Naive thymus-derived CD4-positive, alpha-beta T cell (primary cell): ENCODE measurements around the gene BDKRB2. TPM values are rescaled to one million over a fixed set of nuclear protein-coding genes. Genes with fewer than 3 reads are reported as not detected.

Experiments used
- ATAC-seq: fragments of 150-1000 bp; cut with Tn5 transposase; 2 replicates; pipeline ENCODE4 v1.10.0; 2021; ENCODE audit warnings: mild to moderate bottlenecking, moderate library complexity
- CTCF ChIA-PET: fragments of 350-600 bp; sonication (Branson Sonifier 250); formaldehyde crosslinking; loops from one replicate; lab custom pipeline; 2021; ENCODE audit warnings: antibody characterized with exemption; lab: Charles Lee
- POLR2A ChIA-PET: fragments of 350-600 bp; sonication (Branson Sonifier 250); formaldehyde crosslinking; loops from one replicate; lab custom pipeline; 2021; ENCODE audit warnings: antibody characterized with exemption, inconsistent platforms; lab: Charles Lee
- DNase-seq, 9 donors: peaks; one replicate each; pipeline versions ENCODE4 v3.0.0 to v3.0.0-alpha.2; 2020 to 2022; ENCODE audit warnings: mixed read lengths in 1 of 9
- H3K27ac ChIP-seq: one replicate; pipeline ENCODE4 v1.7.0; 2013; ENCODE audit warnings: mild to moderate bottlenecking, low read depth, low read length, moderate library complexity
- H3K27me3 ChIP-seq, 2 donors: one replicate each; pipeline ENCODE4 v1.7.0; 2013; ENCODE audit warnings: low read length in 2 of 2, mild to moderate bottlenecking in 2 of 2, moderate library complexity in 2 of 2; ENCODE audit not compliant: control insufficient read depth in 2 of 2, insufficient read depth in 2 of 2
- H3K36me3 ChIP-seq, 3 experiments: 1 replicate in 2 of 3; 2 replicates in 1 of 3; pipeline ENCODE4 v1.7.0; 2013; ENCODE audit warnings: low read length in 3 of 3, mild to moderate bottlenecking in 3 of 3, moderate library complexity in 1 of 3; ENCODE audit not compliant: insufficient read depth in 3 of 3, control insufficient read depth in 2 of 3
- H3K4me1 ChIP-seq, 2 donors: one replicate each; pipeline ENCODE4 v1.7.0; 2013; ENCODE audit warnings: low read length in 2 of 2, mild to moderate bottlenecking in 2 of 2, moderate library complexity in 1 of 2; ENCODE audit not compliant: control insufficient read depth in 2 of 2, insufficient read depth in 2 of 2
- H3K4me3 ChIP-seq: 2 replicates; pipeline ENCODE4 v1.7.0; 2013; ENCODE audit warnings: mild to moderate bottlenecking, low read length
- H3K9me3 ChIP-seq, 3 experiments: 1 replicate in 2 of 3; 2 replicates in 1 of 3; pipeline ENCODE4 v1.7.0; 2013; ENCODE audit warnings: low read length in 3 of 3; ENCODE audit not compliant: control insufficient read depth in 2 of 3
- H3K27ac Mint-ChIP-seq, 9 donors: one replicate each; pipeline ENCODE4 v1.8.0; 2020 to 2022; ENCODE audit warnings: mixed read lengths in 9 of 9, mild to moderate bottlenecking in 8 of 9, moderate library complexity in 5 of 9, inconsistent platforms in 2 of 9
- H3K27me3 Mint-ChIP-seq, 5 donors: one replicate each; pipeline ENCODE4 v1.8.0; 2021 to 2022; ENCODE audit warnings: mixed read lengths in 5 of 5, mild to moderate bottlenecking in 1 of 5
- H3K36me3 Mint-ChIP-seq, 5 donors: one replicate each; pipeline ENCODE4 v1.8.0; 2020 to 2022; ENCODE audit warnings: mixed read lengths in 5 of 5, mild to moderate bottlenecking in 3 of 5, inconsistent platforms in 1 of 5
- H3K4me1 Mint-ChIP-seq, 7 donors: one replicate each; pipeline ENCODE4 v1.8.0; 2020 to 2022; ENCODE audit warnings: mixed read lengths in 7 of 7, mild to moderate bottlenecking in 3 of 7, inconsistent platforms in 1 of 7
- H3K4me3 Mint-ChIP-seq, 10 donors: one replicate each; pipeline ENCODE4 v1.8.0; 2020 to 2022; ENCODE audit warnings: mild to moderate bottlenecking in 10 of 10, mixed read lengths in 10 of 10, moderate library complexity in 6 of 10, inconsistent platforms in 2 of 10
- H3K9me3 Mint-ChIP-seq, 11 donors: one replicate each; pipeline ENCODE4 v1.8.0; 2020 to 2022; ENCODE audit warnings: mixed read lengths in 11 of 11, mild to moderate bottlenecking in 4 of 11, inconsistent platforms in 1 of 11, moderate library complexity in 1 of 11
- intact Hi-C, 2 donors: fragments of 100-400 bp; cut with micrococcal nuclease; formaldehyde crosslinking; loops; one replicate each; pipeline ENCODE4 v1.15.1; 2023
- polyA plus RNA-seq, 2 donors: library from polyadenylated mRNA; unstranded; fragments of 300-500 nt; fragmentation: Illumina TruSeq; gene quantifications; one replicate each; pipeline ENCODE4 v1.2.3, GENCODE V29; 2021
- total RNA-seq, 6 experiments: library from RNA in 5 of 6; stranded (reverse) in 5 of 6; gene quantifications; 1 replicate in 5 of 6; 2 replicates in 1 of 6; pipeline ENCODE4 v1.2.3 and lab custom pipeline; 2021 to 2026

Gene BDKRB2
- total and polyA plus RNA-seq, 7 experiments from 2014 or later, result 0.08 TPM; not detected in 6

GRCh38 chr14:96284430-96284829, 79.8 kb downstream of the BDKRB2 start:
- ATAC-seq, result no peak
- Histone ChIP-seq H3K36me3 (peaks cover 0 to 43% (median 4%) of the 10 kb centered on the region in 3 experiments), H3K27me3 (no peaks in the 10 kb centered on the region), H3K27ac (no peak overlapping the region), H3K9me3 (no peaks in the 10 kb centered on the region), H3K4me1 (no peaks in the 10 kb centered on the region), H3K4me3 (no peak overlapping the region)
- Mint-ChIP-seq H3K9me3 (peaks cover 0 to under 1% (median 0%) of the 10 kb centered on the region in 11 donors), H3K4me1 (peaks cover 0 to 2% (median 0%) of the 10 kb centered on the region in 7 donors), H3K4me3 (no peak overlapping the region), H3K27me3 (no peaks in the 10 kb centered on the region), H3K27ac (no peak overlapping the region), H3K36me3 (peaks cover 0 to 40% (median 4%) of the 10 kb centered on the region in 5 donors)
- CTCF ChIA-PET, result interaction anchor here (0.7 kb wide), 1 partner anchor 140 kb away, joined by 3 read pairs; no protein-coding TSS in a partner anchor
- POLR2A ChIA-PET, result interaction anchor here (0.9 kb wide), 1 partner anchor 10 kb away, joined by 4 read pairs; no protein-coding TSS in a partner anchor
- intact Hi-C loops, result no loop called here
- no peak for DNase-seq

GRCh38 chr14:96285667-96286066, 81.0 kb downstream of the BDKRB2 start:
- no peaks in the 10 kb centered on the region for H3K27me3 Mint-ChIP-seq
- POLR2A ChIA-PET, result no interaction called here

GRCh38 chr14:96286251-96286650, 81.6 kb downstream of the BDKRB2 start:
- peaks cover 0 to 43% (median 5%) of the 10 kb centered on the region in 5 donors for H3K36me3 Mint-ChIP-seq
- no peak overlapping the region for H3K4me3 Mint-ChIP-seq
- intact Hi-C loops, result no loop called here
- no peaks in the 10 kb centered on the region for H3K27me3 Mint-ChIP-seq
- Histone ChIP-seq H3K27me3 (no peaks in the 10 kb centered on the region), H3K36me3 (peaks cover 0 to 57% (median 4%) of the 10 kb centered on the region in 3 experiments), H3K27ac (no peak overlapping the region), H3K4me3 (no peak overlapping the region), H3K4me1 (no peaks in the 10 kb centered on the region), H3K9me3 (no peaks in the 10 kb centered on the region)
- peaks cover 0 to 2% (median 0%) of the 10 kb centered on the region in 7 donors for H3K4me1 Mint-ChIP-seq
- ChIA-PET POLR2A (interaction anchor here (0.6 kb wide), 1 partner anchor 87 kb away, joined by 3 read pairs; no protein-coding TSS in a partner anchor), CTCF (interaction anchor here (0.7 to 1.0 kb wide), 3 partner anchors 11 to 187 kb away, joined by 3 read pairs; no protein-coding TSS in a partner anchor)
- H3K9me3 Mint-ChIP-seq, result no peaks in the 10 kb centered on the region
- peak overlapping the region in 1 of 9 donors; percentile 14 for H3K27ac Mint-ChIP-seq
- DNase-seq, result no peak
- ATAC-seq, result no peak

More at GRCh38 chr14:96285667-96286066, 81.0 kb downstream of the BDKRB2 start:
- H3K4me3 ChIP-seq, result no peak overlapping the region
- H3K9me3 ChIP-seq, result no peaks in the 10 kb centered on the region
- Mint-ChIP-seq H3K4me1 (peaks cover 0 to 2% (median 0%) of the 10 kb centered on the region in 7 donors), H3K36me3 (peaks cover 0 to 42% (median 4%) of the 10 kb centered on the region in 5 donors), H3K4me3 (no peak overlapping the region), H3K9me3 (no peaks in the 10 kb centered on the region), H3K27ac (no peak overlapping the region)
- H3K36me3 ChIP-seq, result peaks cover 0 to 52% (median 4%) of the 10 kb centered on the region in 3 experiments
- H3K27me3 ChIP-seq, result no peaks in the 10 kb centered on the region
- ATAC-seq, result no peak
- H3K27ac ChIP-seq, result no peak overlapping the region
- intact Hi-C loops, result no loop called here
- DNase-seq, result no peak
- CTCF ChIA-PET, result interaction anchor here (0.7 to 1.0 kb wide), 3 partner anchors 12 to 187 kb away, joined by 3 read pairs; no protein-coding TSS in a partner anchor
- H3K4me1 ChIP-seq, result no peaks in the 10 kb centered on the region

GRCh38 chr14:96287856-96288255, 83.2 kb downstream of the BDKRB2 start:
- DNase-seq, result no peak
- Mint-ChIP-seq H3K9me3 (no peaks in the 10 kb centered on the region), H3K27ac (peak overlapping the region in 2 of 9 donors; percentile 1 to 9), H3K36me3 (peaks cover 0 to 50% (median 7%) of the 10 kb centered on the region in 5 donors), H3K27me3 (no peaks in the 10 kb centered on the region), H3K4me1 (peaks cover 0 to 2% (median 0%) of the 10 kb centered on the region in 7 donors), H3K4me3 (no peak overlapping the region)
- no peaks in the 10 kb centered on the region for H3K4me1 ChIP-seq
- POLR2A ChIA-PET, result no interaction called here
- peaks cover 0 to 53% (median 4%) of the 10 kb centered on the region in 3 experiments for H3K36me3 ChIP-seq
- no peak overlapping the region for H3K4me3 ChIP-seq
- ATAC-seq, result no peak
- CTCF ChIA-PET, result interaction anchor here (1.2 kb wide), 1 partner anchor 13 kb away, joined by 3 read pairs; no protein-coding TSS in a partner anchor
- intact Hi-C loops, result no loop called here
- no peaks in the 10 kb centered on the region for H3K9me3 ChIP-seq
- H3K27me3 ChIP-seq, result no peaks in the 10 kb centered on the region
- H3K27ac ChIP-seq, result no peak overlapping the region

Other genes starting within 250 kb of the BDKRB2 start
- 10 to 100 TPM in 2 of 5 experiments, 1 to 10 TPM in 2, under 1 TPM in 1; 0.41 to 22.9 (median 7.8) TPM for gene C14orf132, start 165.5 kb upstream of the BDKRB2 start, total RNA-seq
- gene C14orf132, start 165.5 kb upstream of the BDKRB2 start, polyA plus RNA-seq, result 1 to 10 TPM; 3.9 to 7.2 TPM
- gene BDKRB1, start 51.4 kb downstream of the BDKRB2 start, total RNA-seq, result not detected
- not detected for gene BDKRB1, start 51.4 kb downstream of the BDKRB2 start, polyA plus RNA-seq
- 10 to 100 TPM; 22.7 to 43.4 (median 34.3) TPM for gene ATG2B, start 158.5 kb downstream of the BDKRB2 start, total RNA-seq
- 1 to 10 TPM; 1.8 to 2.5 TPM for gene ATG2B, start 158.5 kb downstream of the BDKRB2 start, polyA plus RNA-seq
- 10 to 100 TPM in 3 of 5 experiments, 1 to 10 TPM in 2; 6.7 to 17.7 (median 14.9) TPM for gene GSKIP, start 158.7 kb downstream of the BDKRB2 start, total RNA-seq
- 10 to 100 TPM; 21.1 to 22.1 TPM for gene GSKIP, start 158.7 kb downstream of the BDKRB2 start, polyA plus RNA-seq
- gene AK7, start 187.3 kb downstream of the BDKRB2 start, total RNA-seq, result under 1 TPM in 3 of 5 experiments, not detected in 2; 0.19 to 0.67 (median 0.58) TPM
- under 1 TPM; 0.05 to 0.64 TPM for gene AK7, start 187.3 kb downstream of the BDKRB2 start, polyA plus RNA-seq